ENCODE data around the gene APBA1.

- TF ChIP-seq CTCF (conservative IDR thresholded peaks at IDR 0.05; ENCODE audit: low read depth, low read length): no peak
- no peak for TF ChIP-seq RAD21 (IDR thresholded peaks at IDR 0.05; ENCODE audit: low read length)
These were observed 144.7 kb downstream of the APBA1 start for GRCh38 chr9:69527454-69527853.

All from IMR-90 (cell line).